ENCODE measurements around the gene SYNDIG1. TPM values are rescaled to one million over a fixed set of nuclear protein-coding genes. Genes with fewer than 3 reads are reported as not detected.

Gene SYNDIG1
- total RNA-seq, 1 donor = 2.2 TPM

GRCh38 chr20:24491041-24491756, 21.8 kb downstream of the SYNDIG1 start:
- DNase-seq (ENCODE audit: insufficient read length, low spot score, missing footprints) = no peak

GRCh38 chr20:24492031-24492607, 22.7 kb downstream of the SYNDIG1 start:
- no peak for DNase-seq (ENCODE audit: insufficient read length, low spot score, missing footprints)
- Histone ChIP-seq H3K27ac (ENCODE audit: low read depth, low read length) (no peak overlapping the region), H3K4me1 (ENCODE audit: insufficient read depth, low read length) (no peaks in the 10 kb centered on the region), H3K79me2 (ENCODE audit: insufficient read depth, low read length) (no peaks in the 10 kb centered on the region), H4K20me1 (ENCODE audit: insufficient read depth, low read length) (no peaks in the 10 kb centered on the region), H3K4me3 (ENCODE audit: insufficient read depth, low read length) (no peak overlapping the region), H3K36me3 (ENCODE audit: insufficient read depth, low read length) (no peaks in the 10 kb centered on the region), H3K27me3 (ENCODE audit: insufficient read depth, low read length) (no peaks in the 10 kb centered on the region), H3K9me3 (ENCODE audit: low read depth, low read length) (no peaks in the 10 kb centered on the region), H3K4me2 (ENCODE audit: insufficient read depth, low read length) (no peak overlapping the region), H2AFZ (ENCODE audit: low read length) (no peak overlapping the region)
- TF ChIP-seq CTCF (IDR thresholded peaks at IDR 0.05; ENCODE audit: extremely low read depth, low read depth, low read length) = no peak

More at GRCh38 chr20:24491041-24491756, 21.8 kb downstream of the SYNDIG1 start:
- Histone ChIP-seq H3K4me3 (ENCODE audit: insufficient read depth, low read length) (no peak overlapping the region), H3K4me1 (ENCODE audit: insufficient read depth, low read length) (no peaks in the 10 kb centered on the region), H3K27me3 (ENCODE audit: insufficient read depth, low read length) (no peaks in the 10 kb centered on the region), H2AFZ (ENCODE audit: low read length) (no peak overlapping the region), H3K9me3 (ENCODE audit: low read depth, low read length) (no peaks in the 10 kb centered on the region), H3K36me3 (ENCODE audit: insufficient read depth, low read length) (no peaks in the 10 kb centered on the region), H3K27ac (ENCODE audit: low read depth, low read length) (no peak overlapping the region), H4K20me1 (ENCODE audit: insufficient read depth, low read length) (no peaks in the 10 kb centered on the region), H3K4me2 (ENCODE audit: insufficient read depth, low read length) (no peak overlapping the region), H3K79me2 (ENCODE audit: insufficient read depth, low read length) (no peaks in the 10 kb centered on the region)
- no peak for TF ChIP-seq CTCF (IDR thresholded peaks at IDR 0.05; ENCODE audit: extremely low read depth, low read depth, low read length)

- Histone ChIP-seq H3K4me2 (ENCODE audit: insufficient read depth, low read length) (no peak overlapping the region), H3K27ac (ENCODE audit: low read depth, low read length) (no peak overlapping the region), H3K27me3 (ENCODE audit: insufficient read depth, low read length) (no peaks in the 10 kb centered on the region), H2AFZ (ENCODE audit: low read length) (no peak overlapping the region), H3K9me3 (ENCODE audit: low read depth, low read length) (no peaks in the 10 kb centered on the region), H3K36me3 (ENCODE audit: insufficient read depth, low read length) (no peaks in the 10 kb centered on the region), H4K20me1 (ENCODE audit: insufficient read depth, low read length) (no peaks in the 10 kb centered on the region), H3K4me3 (ENCODE audit: insufficient read depth, low read length) (no peak overlapping the region), H3K79me2 (ENCODE audit: insufficient read depth, low read length) (no peaks in the 10 kb centered on the region), H3K4me1 (ENCODE audit: insufficient read depth, low read length) (no peaks in the 10 kb centered on the region)
- no peak for DNase-seq (ENCODE audit: insufficient read length, low spot score, missing footprints)
- no peak for TF ChIP-seq CTCF (IDR thresholded peaks at IDR 0.05; ENCODE audit: extremely low read depth, low read depth, low read length)
Measured at GRCh38 chr20:24492698-24493097, 23.3 kb downstream of the SYNDIG1 start.

GRCh38 chr20:24493181-24493580, 23.8 kb downstream of the SYNDIG1 start:
- Histone ChIP-seq H2AFZ (ENCODE audit: low read length) (no peak overlapping the region), H3K4me2 (ENCODE audit: insufficient read depth, low read length) (no peak overlapping the region), H3K4me1 (ENCODE audit: insufficient read depth, low read length) (no peaks in the 10 kb centered on the region), H3K79me2 (ENCODE audit: insufficient read depth, low read length) (no peaks in the 10 kb centered on the region), H3K27ac (ENCODE audit: low read depth, low read length) (no peak overlapping the region), H3K4me3 (ENCODE audit: insufficient read depth, low read length) (no peak overlapping the region), H3K9me3 (ENCODE audit: low read depth, low read length) (no peaks in the 10 kb centered on the region), H3K36me3 (ENCODE audit: insufficient read depth, low read length) (no peaks in the 10 kb centered on the region), H3K27me3 (ENCODE audit: insufficient read depth, low read length) (no peaks in the 10 kb centered on the region), H4K20me1 (ENCODE audit: insufficient read depth, low read length) (no peaks in the 10 kb centered on the region)
- no peak for DNase-seq (ENCODE audit: insufficient read length, low spot score, missing footprints)
- no peak for TF ChIP-seq CTCF (IDR thresholded peaks at IDR 0.05; ENCODE audit: extremely low read depth, low read depth, low read length)
